Measurements from ENCODE around the gene CCL28.

- no peak for TF ChIP-seq CTCF (IDR thresholded peaks at IDR 0.05)
- no peak for TF ChIP-seq POLR2AphosphoS5 (IDR thresholded peaks at IDR 0.05)
Observed at GRCh38 chr5:43371821-43372220, 40.4 kb downstream of the CCL28 start.
